GM18870 (cell line): ENCODE data around the gene PPFIA4.
"Not testable (repeated sequence)": the region's sequence is repeated elsewhere in the genome, so short reads cannot be mapped to it uniquely, and the experiment has no call there.

Experiments used
- ATAC-seq: cut with Tn5 transposase; IDR thresholded peaks from one replicate; pipeline ENCODE4 v1.9.1; 2021; ENCODE audit warnings: moderate library complexity; ENCODE audit not compliant: unreplicated experiment

Gene PPFIA4

DNA sequence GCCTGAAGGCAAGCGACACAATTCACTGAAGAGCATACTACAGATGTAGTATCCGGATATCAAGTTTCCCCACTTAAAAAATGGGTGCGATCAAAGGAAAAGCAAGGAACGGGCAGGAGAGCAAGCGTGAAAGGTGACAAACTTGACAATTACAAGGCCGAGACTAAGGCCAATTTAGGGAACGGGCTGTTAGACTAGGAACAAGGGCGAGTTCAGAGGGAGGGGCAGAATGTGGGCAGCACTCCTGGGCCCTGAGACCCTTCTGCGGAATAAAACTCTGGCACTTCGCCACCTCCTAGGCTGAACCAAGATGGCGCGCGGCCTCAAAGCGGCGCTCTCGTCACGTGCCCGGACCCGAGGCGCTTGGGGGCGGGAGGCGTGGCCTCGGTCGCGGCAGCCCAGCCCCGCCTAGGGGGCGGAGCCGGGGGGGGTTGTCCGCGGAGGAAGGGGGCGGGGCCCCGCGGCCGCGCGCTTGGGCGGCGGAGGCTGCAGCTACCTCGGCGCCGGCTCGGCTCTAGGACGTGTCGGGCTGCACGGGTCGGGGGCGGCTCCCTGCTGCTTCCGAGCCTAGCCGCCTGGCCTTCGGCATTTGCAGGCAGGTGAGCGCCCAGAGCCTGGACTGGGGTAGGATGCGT, at the start of gene PPFIA4:
Gene PPFIA4 (plus strand): TSS at position 461 of the 635 bp plus-strand sequence. CDS start 12,518 bp downstream, outside the sequence.
- ATAC-seq = no peak

DNA sequence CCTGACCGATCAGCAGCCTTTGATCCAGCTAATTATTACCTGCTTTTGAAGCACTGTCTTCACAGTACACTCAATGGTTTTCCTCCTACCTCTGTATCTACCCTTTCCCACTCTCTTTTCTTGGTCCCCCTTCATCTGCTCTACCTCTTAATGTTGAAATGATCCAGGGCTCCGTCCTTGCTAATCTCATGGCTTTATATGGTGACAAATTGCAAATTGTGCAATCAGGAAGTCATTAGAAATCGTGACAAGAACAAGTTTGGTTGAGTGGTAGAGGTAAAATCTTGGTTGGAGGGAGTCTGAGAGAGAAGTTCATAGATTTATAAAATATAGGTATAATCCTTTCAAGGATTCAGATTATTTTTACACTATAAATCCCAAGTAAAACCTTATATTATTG, 49.7 kb upstream of the PPFIA4 start:
- ATAC-seq = no peak

DNA sequence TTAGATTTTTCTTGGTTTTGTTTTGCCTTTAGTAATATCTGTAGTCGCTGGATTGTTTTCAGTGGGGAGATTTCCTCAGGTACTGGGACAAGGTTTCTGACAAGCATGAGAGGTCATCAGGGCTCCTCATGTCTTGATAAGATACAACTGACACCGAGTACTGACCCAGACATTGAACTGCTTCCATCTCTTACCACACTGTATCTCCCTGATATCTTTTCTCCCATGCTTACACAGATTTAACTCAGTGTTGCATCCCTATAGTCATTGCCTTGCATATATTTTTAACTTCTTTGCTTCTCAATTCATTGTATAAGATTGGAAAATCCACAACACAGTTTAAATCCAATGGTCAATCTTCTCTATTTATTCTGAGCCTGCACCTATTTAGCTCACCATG, 46.8 kb upstream of the PPFIA4 start:
- no peak for ATAC-seq

DNA sequence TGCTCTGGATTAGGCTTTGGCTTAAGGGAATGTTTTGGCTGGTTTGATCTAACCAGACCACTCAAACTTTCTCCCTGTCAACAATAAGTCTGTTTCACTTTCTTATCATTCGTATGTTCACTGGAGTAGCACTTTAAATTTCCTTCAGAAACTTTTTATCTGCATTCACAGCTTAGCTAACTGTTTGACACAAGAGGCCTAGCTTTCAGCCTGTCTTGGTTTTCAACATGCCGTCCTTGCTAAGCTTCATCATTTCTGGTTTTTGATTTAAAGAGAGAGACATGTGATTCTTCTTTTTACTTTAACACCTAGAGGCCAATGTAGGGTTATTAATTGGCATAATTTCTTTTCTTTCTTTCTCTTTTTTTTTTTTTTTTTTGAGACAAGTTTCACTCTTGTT, 44.4 kb upstream of the PPFIA4 start:
- ATAC-seq = no peak

DNA sequence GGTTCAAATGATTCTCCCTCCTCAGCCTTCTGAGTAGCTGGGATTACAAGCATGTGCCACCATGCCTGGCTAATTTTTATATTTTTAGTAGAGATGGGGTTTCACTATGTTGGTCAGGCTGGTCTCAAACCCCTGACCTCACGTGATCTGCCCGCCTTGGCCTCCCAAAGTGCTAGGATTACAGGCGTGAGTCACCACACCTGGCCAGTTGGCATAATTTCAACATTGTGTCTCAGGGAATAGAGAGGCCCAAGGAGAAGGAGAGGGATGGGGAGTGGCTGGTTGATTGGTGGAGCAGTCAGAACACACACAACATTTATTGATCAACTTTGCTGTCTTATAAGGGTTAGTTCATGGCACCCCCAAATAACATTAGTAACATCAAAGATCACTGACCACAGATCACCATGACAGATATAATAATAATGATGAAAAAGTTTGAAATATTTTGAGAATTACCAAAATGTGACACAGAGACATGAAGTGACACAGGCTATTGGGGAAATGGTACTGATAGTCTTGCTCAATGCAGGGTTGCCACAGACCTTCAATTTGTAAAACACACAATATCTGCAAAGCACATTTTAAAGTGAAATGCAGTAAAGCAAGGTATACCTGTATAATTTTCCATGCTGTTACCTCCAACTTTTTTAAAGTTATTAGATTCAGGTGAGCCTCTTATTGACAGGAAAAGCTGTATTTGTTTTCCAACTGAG, 43.4 kb upstream of the PPFIA4 start:
- no peak for ATAC-seq

DNA sequence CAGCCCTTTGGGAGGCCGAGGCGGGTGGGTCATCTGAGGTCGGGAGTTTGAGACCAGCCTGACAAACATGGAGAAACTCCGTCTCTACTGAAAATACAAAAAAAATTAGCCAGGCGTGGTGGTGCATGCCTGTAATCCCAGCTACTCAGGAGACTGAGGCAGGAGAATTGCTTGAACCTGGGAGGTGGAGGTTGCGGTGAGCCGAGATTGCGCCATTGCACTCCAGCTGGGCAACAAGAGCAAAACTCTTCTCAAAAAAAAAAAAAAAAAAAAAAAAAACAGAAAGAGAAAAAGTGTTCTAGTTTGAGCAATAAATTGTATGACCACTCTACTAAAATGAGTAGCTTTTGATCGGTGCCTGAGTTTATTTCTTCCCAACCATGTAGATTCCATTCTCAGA, 40.2 kb upstream of the PPFIA4 start:
- ATAC-seq = not testable (repeated sequence)

DNA sequence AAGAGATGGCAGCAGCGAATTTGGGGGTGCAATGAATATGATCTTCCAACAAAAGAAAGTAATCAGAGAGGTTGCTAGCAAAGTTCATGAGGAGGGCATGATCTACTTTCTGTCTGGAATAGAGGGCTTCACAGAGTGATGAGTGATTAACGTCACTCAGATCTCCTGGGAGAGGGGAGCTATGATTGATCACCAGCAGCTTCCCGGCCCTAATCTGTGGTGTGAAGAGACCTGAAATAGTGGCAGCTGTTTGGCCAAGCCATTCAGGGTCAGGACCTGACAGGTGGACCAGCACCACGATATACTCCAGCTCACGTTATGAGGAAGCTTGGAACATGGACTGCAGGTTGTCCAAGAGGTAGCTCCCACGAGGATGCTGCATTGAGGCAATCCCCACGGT, 39.0 kb upstream of the PPFIA4 start:
- no peak for ATAC-seq

DNA sequence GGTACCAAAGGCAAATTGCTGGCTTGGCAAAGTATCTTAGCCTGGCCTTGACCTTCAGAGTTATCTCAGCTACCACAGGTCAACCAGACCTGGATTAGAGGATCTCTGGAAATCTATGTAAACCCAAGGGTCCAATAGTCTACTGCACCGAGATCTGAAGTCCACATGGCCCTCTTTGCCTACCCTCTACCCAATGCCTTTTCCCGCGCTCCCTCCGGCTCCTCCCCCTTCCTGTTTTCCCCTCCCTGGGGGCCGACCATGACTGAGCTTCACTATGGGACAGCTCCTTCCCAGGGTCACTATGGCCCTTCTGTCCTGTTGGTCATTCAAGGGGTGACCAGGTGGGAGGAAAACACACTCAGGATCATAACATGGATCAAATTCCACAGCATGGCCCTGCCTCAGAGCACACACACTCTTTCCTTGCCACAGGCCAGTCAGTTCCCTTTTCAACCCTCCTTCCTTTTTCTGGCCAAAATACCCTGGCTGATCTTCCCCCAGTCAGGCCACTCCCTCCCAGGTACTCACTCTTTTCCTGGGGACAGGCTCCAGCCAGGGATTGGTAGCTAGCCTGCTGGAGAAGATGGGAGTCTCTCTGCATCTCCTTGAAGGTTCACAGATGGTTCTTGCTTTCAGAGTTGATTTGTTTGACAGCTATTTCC, 38.2 kb upstream of the PPFIA4 start:
- no peak for ATAC-seq

DNA sequence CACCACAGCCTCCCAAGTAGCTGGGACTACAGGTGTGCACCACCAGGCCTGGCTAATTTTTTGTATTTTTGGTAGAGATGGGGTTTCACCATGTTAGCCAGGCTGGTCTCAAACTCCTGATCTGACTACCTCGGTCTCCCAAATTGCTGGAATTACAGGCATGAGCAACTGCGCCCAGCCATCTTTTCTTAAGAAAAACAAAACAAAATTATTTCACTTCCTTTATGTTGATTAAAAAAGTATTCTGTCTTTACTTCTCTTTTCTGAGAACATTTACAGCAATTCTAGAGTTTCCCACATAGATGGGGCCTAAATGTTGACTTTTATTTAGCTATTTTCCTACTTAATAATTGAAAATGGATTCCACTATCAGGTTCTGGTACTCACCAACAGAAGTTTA, 36.4 kb upstream of the PPFIA4 start:
- no peak for ATAC-seq

DNA sequence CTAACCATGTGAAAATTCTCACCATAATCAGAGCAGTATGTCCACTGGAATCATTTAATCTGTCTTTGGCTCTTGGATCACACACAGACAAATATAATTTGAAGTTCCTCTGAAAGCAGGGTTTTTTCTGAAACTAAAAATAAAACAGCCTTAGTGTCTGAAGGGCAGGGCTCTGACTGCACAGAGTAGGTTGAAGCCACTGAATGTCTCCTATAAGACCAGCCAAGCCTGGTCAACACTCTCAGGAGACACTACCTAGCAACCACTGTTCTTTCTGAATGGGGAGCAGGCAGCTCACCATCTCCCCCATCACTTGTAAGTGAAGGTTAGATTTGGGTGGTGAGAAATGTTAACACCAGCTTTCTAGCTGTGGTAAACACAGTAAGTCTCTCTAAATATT, 35.2 kb upstream of the PPFIA4 start:
- ATAC-seq = no peak

DNA sequence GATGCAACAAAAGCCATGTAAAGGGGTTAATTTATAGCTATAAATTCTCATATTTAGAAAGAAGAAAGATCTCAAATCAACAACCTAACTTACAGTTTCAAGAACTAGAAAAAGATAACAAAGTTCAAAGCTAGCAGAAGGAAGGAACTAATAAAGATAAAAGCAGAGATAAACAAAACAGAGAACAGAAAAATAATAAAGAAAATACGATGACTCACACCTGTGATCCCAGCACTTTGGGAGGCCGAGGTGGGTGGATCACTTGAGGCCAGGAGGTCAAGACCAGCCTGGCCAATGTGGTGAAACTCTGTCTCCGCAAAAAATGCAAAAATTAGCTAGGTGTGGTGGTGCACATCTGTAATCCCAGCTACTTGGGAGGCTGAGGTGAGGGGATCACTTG, 31.5 kb upstream of the PPFIA4 start:
- ATAC-seq = no peak

DNA sequence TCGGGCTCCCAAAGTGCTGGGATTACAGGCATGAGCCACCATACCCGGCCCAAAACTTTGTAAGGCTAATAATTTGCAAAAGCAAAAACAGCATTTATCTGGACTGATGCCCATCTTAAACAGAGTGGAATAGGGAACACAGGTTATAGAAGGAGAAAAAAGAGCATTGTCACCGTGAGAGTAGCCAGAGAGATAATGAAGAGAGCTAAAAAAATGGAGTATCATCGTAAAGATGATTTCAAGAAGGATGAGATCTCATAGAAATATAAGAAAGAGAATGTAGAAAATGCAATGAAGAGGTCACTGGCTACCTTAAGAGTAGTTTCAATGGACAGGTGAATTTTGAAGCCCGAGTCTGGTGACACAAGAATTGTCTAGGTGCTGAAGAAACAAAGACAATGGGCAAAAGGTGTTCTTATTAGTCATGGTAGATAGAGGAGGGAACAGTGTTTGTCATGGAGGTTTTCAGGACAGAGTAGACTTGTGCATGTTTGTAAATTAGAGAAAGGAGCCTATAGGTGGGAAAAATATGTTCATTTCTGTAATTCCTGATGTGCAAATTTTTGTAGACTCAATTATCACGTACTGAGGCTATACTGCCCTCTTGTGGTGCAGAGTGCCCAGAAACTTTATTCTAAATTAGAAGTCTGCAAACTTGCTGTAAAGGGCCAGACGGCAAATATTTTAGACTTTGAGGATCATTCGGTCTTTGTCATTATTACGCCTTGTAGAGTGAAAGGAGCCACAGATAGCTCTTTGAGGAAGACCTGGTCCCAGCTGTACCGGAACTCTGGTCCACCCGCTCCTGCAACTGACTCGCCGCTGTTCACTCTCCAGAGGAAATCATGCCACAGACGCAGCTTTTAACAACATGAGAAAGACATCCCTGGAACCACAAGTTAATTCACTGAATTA, 27.2 kb upstream of the PPFIA4 start:
- ATAC-seq = no peak

DNA sequence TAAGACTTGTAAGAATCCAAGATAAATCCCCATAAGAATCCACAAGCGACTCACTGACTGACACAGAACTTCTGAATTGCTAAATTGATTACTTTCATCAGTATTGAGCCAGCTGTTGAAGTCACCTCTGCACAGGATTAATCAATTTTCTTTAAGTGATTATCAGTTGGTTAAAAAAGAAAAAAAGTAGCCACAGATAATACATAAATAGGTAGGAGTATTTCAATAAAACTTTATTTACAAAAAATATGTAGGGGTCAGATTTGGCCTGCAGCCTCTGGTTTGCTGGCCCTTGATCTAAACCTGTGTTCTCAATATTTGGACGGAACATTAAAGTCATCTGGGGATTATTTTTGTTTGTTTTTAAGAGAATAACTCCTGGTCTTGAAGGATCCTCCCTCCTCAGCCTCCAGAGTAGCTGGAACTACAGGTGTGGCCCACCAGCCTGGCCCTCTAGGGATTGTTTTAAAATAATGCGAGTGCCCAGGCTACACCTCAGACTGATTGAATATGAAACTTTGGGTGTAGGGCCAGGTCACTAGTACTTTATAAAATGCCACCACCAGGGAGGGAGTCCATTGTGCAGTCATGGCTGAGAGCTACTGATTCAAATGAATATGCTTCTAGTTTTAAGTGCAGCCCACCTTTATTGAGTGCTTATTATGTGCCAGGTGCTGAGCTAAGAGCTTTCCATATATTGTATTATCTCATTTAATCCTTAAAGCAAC, 25.9 kb upstream of the PPFIA4 start:
- no peak for ATAC-seq

DNA sequence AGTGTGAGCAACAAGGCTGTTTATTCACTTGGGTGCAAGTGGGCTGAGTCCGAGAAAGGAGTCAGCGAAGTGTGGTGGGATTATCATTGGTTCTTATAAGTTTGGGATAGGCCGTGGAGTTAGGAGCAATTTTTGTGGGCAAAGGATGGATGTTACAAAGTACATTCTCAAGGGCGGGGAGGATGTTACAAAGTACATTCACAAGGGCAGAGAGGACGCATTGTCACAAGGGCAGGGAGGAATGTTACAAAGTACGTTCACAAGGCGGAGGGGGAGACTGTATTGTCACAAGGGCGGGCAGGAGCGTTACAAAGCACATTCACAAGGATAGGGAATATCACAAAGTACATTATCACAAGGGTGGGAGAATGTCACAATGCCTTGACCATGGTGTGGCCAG, 24.3 kb upstream of the PPFIA4 start:
- no peak for ATAC-seq

DNA sequence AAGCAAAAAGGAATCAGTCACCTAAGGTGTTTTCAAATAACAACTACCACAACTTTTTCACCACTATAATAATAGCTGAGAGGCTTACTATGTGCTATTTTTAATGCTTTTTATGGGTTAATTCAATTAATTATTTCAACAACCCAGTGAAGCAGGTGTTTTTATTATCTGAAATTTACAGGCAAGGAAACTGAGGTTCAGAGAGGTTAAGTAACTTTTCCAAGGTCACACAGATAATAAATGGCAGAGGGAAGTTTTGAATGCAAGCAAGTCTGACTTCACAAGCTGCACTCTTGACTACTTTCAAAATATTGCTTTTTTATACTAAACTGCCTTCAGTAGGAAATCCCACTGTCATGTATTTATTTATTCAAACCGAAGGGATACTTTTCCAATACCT, 23.3 kb upstream of the PPFIA4 start:
- no peak for ATAC-seq

DNA sequence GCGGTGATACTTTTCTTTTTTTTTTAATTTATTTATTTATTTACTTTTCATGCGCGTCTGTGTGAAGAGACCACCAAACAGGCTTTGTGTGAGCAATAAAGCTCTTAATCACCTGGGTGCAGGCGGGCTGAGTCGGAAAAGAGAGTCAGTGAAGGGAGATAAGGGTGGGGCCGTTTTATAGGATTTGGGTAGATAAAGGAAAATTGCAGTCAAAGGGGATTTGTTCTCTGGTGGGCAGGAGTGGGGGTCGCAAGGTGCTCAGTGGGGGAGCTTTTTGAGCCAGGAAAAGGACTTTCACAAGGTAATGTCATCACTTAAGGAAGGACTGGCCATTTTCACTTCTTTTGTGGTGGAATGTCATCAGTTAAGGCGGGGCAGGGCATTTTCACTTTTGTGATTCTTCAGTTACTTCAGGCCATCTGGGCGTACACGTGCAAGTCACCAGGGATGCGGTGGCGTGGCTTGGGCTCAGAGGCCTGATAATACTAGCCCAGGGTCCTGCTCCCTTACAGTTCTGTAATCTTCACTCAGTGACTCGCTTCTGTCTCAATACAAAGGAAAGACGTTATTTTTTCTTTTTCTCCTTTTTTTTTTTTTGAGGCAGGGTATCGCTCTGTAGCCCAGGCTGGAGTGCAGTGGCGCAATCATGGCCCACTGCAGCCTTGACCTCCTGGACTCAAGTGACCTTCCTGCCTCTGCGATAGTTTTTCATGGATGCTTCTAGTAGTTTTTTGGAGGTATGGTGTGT, 20.7 kb upstream of the PPFIA4 start:
- ATAC-seq = not testable (repeated sequence)

DNA sequence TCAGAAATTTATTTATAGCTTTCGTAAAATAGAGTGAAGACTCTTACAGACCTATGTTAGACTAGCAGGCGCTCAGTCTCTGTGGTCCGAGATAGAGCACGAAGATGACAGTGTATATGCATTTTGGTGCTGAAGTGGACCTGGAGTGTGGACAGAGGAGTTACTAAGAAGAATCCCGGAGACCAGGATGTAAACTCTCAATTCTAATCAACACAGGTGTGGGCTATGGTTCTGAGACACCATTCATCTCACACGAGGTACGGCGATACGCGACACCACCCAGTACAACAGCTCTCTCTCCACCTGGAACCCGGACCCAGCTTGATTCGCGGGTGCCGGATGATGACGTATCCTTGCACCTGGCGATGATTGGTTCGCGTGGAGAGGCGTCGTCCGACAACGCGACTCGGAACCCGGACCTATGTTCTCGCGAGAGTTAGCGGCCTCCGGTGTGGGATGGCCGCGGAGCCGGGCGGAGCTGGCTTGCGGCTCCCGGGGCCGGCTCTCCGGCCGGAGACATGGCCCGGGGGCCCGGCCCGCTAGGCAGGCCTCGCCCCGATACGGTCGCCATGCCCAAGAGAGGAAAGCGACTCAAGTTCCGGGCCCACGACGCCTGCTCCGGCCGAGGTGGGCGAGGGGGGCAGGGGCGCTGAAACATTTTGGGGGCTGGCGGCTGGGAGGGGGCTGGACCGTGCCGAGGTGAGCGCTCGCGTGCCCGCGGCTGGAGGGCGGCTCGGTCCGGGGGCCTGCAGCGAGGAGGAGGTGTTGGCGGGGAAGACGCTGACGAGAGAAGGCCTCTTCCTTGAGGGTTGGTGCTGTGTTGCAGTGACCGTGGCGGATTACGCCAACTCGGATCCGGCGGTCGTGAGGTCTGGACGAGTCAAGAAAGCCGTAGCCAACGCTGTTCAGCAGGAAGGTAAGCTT, 19.1 kb upstream of the PPFIA4 start, which contains the start of gene TMEM183A:
Gene TMEM183A (plus strand): TSS at position 427 of the 924 bp plus-strand sequence. CDS start 92 bp downstream, at position 519.
- ATAC-seq = peak; percentile 74

DNA sequence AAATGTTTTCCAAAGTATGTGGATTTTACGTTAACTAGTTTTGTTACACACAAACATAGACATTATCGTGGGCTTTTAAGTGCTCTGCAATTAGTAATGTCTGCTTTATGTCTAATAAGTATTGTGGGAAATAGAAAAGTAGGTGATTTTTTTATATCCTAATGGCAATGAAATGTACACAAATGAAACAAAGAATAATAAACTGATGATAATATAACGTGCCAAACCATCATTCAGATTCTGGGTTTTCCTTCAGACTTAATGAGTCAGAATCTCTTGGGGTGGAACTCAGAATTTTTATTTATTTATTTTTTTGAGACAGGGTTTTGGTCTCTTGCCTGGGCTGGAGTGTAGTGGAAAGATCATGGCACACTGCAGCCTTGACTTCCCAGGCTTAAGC, 17.1 kb upstream of the PPFIA4 start:
- ATAC-seq = no peak

DNA sequence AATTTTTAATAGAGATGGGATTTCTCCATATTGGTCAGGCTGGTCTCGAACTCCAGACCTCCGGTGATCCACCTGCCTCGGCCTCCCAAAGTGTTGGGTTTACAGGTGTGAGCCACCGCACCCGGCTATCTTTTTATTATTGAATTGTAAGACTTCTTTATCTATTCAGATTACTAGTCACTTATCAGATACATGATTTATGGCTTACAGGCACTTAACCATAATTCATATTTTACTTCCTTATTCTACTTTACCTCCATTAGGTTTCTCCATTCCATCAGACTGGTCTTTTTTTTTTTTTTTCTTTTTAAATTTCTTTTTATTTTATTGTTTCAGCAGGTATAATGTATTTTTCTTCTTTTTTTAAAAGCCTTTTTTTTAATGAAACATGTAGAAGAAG, 14.7 kb upstream of the PPFIA4 start:
- no peak for ATAC-seq
